Endothelial cell of umbilical vein (primary cell): ENCODE measurements around the gene NFATC2. TPM values are rescaled to one million over a fixed set of nuclear protein-coding genes. Genes with fewer than 3 reads are reported as not detected.

ENCODE experiments used
- BruUV-seq: library from RNA; stranded (reverse); fragments of 400-500 nt; replicated peaks from 2 replicates; lab custom pipeline; 2021; lab: Mats Ljungman, UMichigan
- CTCF ChIA-PET: fragments of 300-600, 350-600 bp; sonication (Branson Sonifier 250); formaldehyde crosslinking; loops from one replicate; lab custom pipeline; 2021; ENCODE audit warnings: antibody characterized with exemption, inconsistent platforms; lab: Charles Lee
- POLR2A ChIA-PET: fragments of 300-600, 350-600 bp; sonication (Branson Sonifier 250); formaldehyde crosslinking; loops from one replicate; lab custom pipeline; 2021; ENCODE audit warnings: antibody characterized with exemption, inconsistent platforms; lab: Charles Lee
- DNase-seq: peaks from one replicate; pipeline ENCODE4 v3.0.0-alpha.2; 2011; ENCODE audit warnings: low read depth, low spot score
- FAIRE-seq: peaks from 2 replicates; lab custom pipeline; 2011; peaks lifted over from hg19 to GRCh38; lab: Jason Lieb, UNC
- H2AFZ ChIP-seq: 2 replicates; pipeline ENCODE4 v1.6.0; 2012; ENCODE audit warnings: low read depth, low read length, control low read depth, inconsistent platforms
- H3K27ac ChIP-seq: 2 replicates; pipeline ENCODE4 v1.5.1; 2011; ENCODE audit warnings: low read depth, mild to moderate bottlenecking, control low read depth, low read length, moderate library complexity; ENCODE audit not compliant: insufficient read depth
- H3K27me3 ChIP-seq, 2 experiments: 2 replicates each; pipeline versions ENCODE4 v1.6.0 to v1.6.1; 2011; ENCODE audit warnings: low read length in 2 of 2, mixed read lengths in 1 of 2; ENCODE audit not compliant: control insufficient read depth in 2 of 2, insufficient read depth in 2 of 2
- H3K36me3 ChIP-seq, 2 experiments: 2 replicates in 1 of 2; 3 replicates in 1 of 2; pipeline ENCODE4 v1.5.1; 2011; ENCODE audit warnings: low read length in 2 of 2, mild to moderate bottlenecking in 1 of 2, moderate library complexity in 1 of 2; ENCODE audit not compliant: control insufficient read depth in 2 of 2, insufficient read depth in 2 of 2; ENCODE audit errors: extremely low read depth in 1 of 2
- H3K4me1 ChIP-seq: 3 replicates; pipeline ENCODE4 v1.5.1; 2011; ENCODE audit warnings: mild to moderate bottlenecking, low read length; ENCODE audit not compliant: control insufficient read depth, insufficient read depth; ENCODE audit errors: extremely low read depth
- H3K4me2 ChIP-seq: 2 replicates; pipeline ENCODE4 v1.6.1; 2011; ENCODE audit warnings: low read length, control low read depth, mixed read lengths; ENCODE audit not compliant: insufficient read depth
- H3K4me3 ChIP-seq, 3 experiments: fragments of 200-600 bp in 1 of 3; sonication (generic), shearing (Covaris generic) in 1 of 3; replicated peaks in 1 of 3; 2 replicates each; pipeline ENCODE4 v1.5.1; 2011 to 2016; ENCODE audit warnings: control low read depth in 3 of 3, low read length in 3 of 3, mild to moderate bottlenecking in 2 of 3, inconsistent platforms in 1 of 3, low read depth in 1 of 3, moderate library complexity in 1 of 3; ENCODE audit not compliant: insufficient read depth in 1 of 3
- H3K79me2 ChIP-seq: 2 replicates; pipeline ENCODE4 v1.6.0; 2012; ENCODE audit warnings: low read length, inconsistent platforms; ENCODE audit not compliant: control insufficient read depth, insufficient read depth
- H3K9ac ChIP-seq: replicated peaks from 2 replicates; pipeline ENCODE3; 2011; ENCODE audit warnings: low read length, control low read depth; ENCODE audit not compliant: insufficient read depth; ENCODE audit errors: extremely low read depth
- H3K9me1 ChIP-seq: replicated peaks from 3 replicates; pipeline ENCODE4 v1.6.0; 2011; ENCODE audit warnings: mild to moderate bottlenecking, low read length; ENCODE audit not compliant: control insufficient read depth, insufficient read depth; ENCODE audit errors: extremely low read depth
- H3K9me3 ChIP-seq: replicated peaks from 2 replicates; pipeline ENCODE4 v1.5.1; 2012; ENCODE audit warnings: low read length, inconsistent platforms; ENCODE audit not compliant: control insufficient read depth, insufficient read depth
- H4K20me1 ChIP-seq: replicated peaks from 2 replicates; pipeline ENCODE3; 2011; ENCODE audit warnings: mild to moderate bottlenecking, low read length; ENCODE audit not compliant: control insufficient read depth, insufficient read depth; ENCODE audit errors: extremely low read depth
- CTCF ChIP-seq, 2 donors: IDR thresholded peaks; 1 replicate in 1 of 2; 2 replicates in 1 of 2; pipeline ENCODE4 v1.5.1; 2011; ENCODE audit warnings: low read length in 2 of 2, mild to moderate bottlenecking in 2 of 2, moderate library complexity in 2 of 2, control low read depth in 1 of 2, inconsistent platforms in 1 of 2, low read depth in 1 of 2; ENCODE audit not compliant: insufficient read depth in 1 of 2; ENCODE audit errors: extremely low read depth in 1 of 2
- EZH2 ChIP-seq: IDR thresholded peaks from 2 replicates; pipeline ENCODE4 v1.6.1; 2012; ENCODE audit warnings: borderline replicate concordance, low read depth, mild to moderate bottlenecking, moderate library complexity, low read length, inconsistent platforms; ENCODE audit not compliant: severe bottlenecking
- FOS ChIP-seq: IDR thresholded peaks from 2 replicates; pipeline ENCODE4 v1.6.1; 2011; ENCODE audit warnings: mild to moderate bottlenecking, low read length, moderate library complexity, borderline replicate concordance; ENCODE audit not compliant: insufficient read depth
- GATA2 ChIP-seq: IDR thresholded peaks from 2 replicates; pipeline ENCODE4 v1.7.0; 2011; ENCODE audit warnings: low read depth, mild to moderate bottlenecking, moderate library complexity, mixed read lengths, low read length; ENCODE audit not compliant: insufficient read length, insufficient read depth
- JUN ChIP-seq: IDR thresholded peaks from 2 replicates; pipeline ENCODE4 v1.6.1; 2011; ENCODE audit warnings: borderline replicate concordance, low read depth; ENCODE audit not compliant: insufficient read length, insufficient read depth
- MAX ChIP-seq: IDR thresholded peaks from 2 replicates; pipeline ENCODE4 v1.6.1; 2011; ENCODE audit not compliant: insufficient read depth, insufficient read length
- MYC ChIP-seq: IDR thresholded peaks from one replicate; pipeline ENCODE4 v1.6.1; 2011; ENCODE audit warnings: mild to moderate bottlenecking, low read depth, low read length
- POLR2A ChIP-seq: IDR thresholded peaks from 2 replicates; pipeline ENCODE4 v1.6.1; 2012; ENCODE audit warnings: low read depth, mild to moderate bottlenecking, control low read depth, low read length
- POLR2AphosphoS5 ChIP-seq: IDR thresholded peaks from 2 replicates; pipeline ENCODE4 v1.6.1; 2012; ENCODE audit warnings: low read depth, mild to moderate bottlenecking, control low read depth, low read length, moderate library complexity; ENCODE audit not compliant: insufficient read depth
- dilution Hi-C: fragments of 300-500 bp; cut with MboI; formaldehyde crosslinking; loops from one replicate; pipeline ENCODE4 v1.15.0; 2019; ENCODE audit warnings: low sequenced_read_pairs; ENCODE audit not compliant: extremely low pct_ligation_motif_present
- intact Hi-C: fragments of 100-400 bp; cut with micrococcal nuclease; formaldehyde crosslinking; loops from one replicate; pipeline ENCODE4 v1.10.0; 2022
- polyA plus RNA-seq, 4 experiments: library from polyadenylated mRNA; depleted of rRNA in 3 of 4; stranded (reverse) in 3 of 4; unstranded in 1 of 4; fragments of >200 nt; gene quantifications; 2 replicates each; pipeline versions ENCODE4 v1.2.1 to v1.2.3, GENCODE V29; 2011 to 2012; ENCODE audit warnings: missing spikeins in 1 of 4
- total RNA-seq: library from RNA; stranded (reverse); gene quantifications from 2 replicates; pipeline ENCODE4 v1.2.3, GENCODE V29; 2021

Gene NFATC2
- total and polyA plus RNA-seq, 2 donors (not counting 3 experiments of a cell fraction or from before 2014, with no cell fraction given): 3.1 to 13.0 TPM

GRCh38 chr20:51401496-51401895 lies 141.0 kb downstream of the NFATC2 start:
- dilution Hi-C loops (loop anchor here (25.0 kb wide), 1 partner anchor 186 kb away; no protein-coding TSS in a partner anchor), intact Hi-C loops (no loop called here)
- no peak overlapping the region for H3K9ac ChIP-seq
- H3K9me1 ChIP-seq: no peaks in the 10 kb centered on the region
- TF ChIP-seq POLR2A (no peak), POLR2AphosphoS5 (no peak), CTCF (IDR thresholded peaks at IDR 0.05; ENCODE audit: extremely low read depth in 1 of 2, insufficient read depth in 1 of 2, low read depth in 1 of 2, low read length in 2 of 2) (no peak), MYC (no peak), EZH2 (no peak), JUN (no peak), FOS (no peak), GATA2 (no peak), MAX (no peak)
- no peaks in the 10 kb centered on the region for H4K20me1 ChIP-seq
- H2AFZ ChIP-seq: no peak overlapping the region
- H3K9me3 ChIP-seq: no peaks in the 10 kb centered on the region
- ChIA-PET POLR2A (interaction anchor here (1.6 kb wide), 1 partner anchor 13 kb away, joined by 4 read pairs; no protein-coding TSS in a partner anchor), CTCF (interaction anchor here (1.4 to 1.7 kb wide), 2 partner anchors 8 to 16 kb away, joined by 3 to 6 read pairs; no protein-coding TSS in a partner anchor)
- BruUV-seq: no TSS peak
- no peak overlapping the region for H3K27ac ChIP-seq
- DNase-seq: no peak
- H3K4me3 ChIP-seq: no peak overlapping the region
- peaks cover 3% of the 10 kb centered on the region for H3K4me1 ChIP-seq
- H3K27me3 ChIP-seq: no peaks in the 10 kb centered on the region
- H3K79me2 ChIP-seq: no peaks in the 10 kb centered on the region
- no peak overlapping the region for H3K4me2 ChIP-seq
- FAIRE-seq: no peak
- H3K36me3 ChIP-seq: peaks cover 0 to 6% of the 10 kb centered on the region in 2 experiments
